GM21529 (cell line): ENCODE results near the gene PCDHA5.

Experiments used
- ATAC-seq: cut with Tn5 transposase; IDR thresholded peaks from one replicate; pipeline ENCODE4 v1.9.1; 2021; ENCODE audit not compliant: unreplicated experiment

The PCDHA5 gene

GRCh38 chr5:140857987-140858240 lies 36.5 kb downstream of the PCDHA5 start:
- ATAC-seq: no peak

- no peak for ATAC-seq
These were observed 41.3 kb downstream of the PCDHA5 start for GRCh38 chr5:140862441-140863295.

GRCh38 chr5:140868721-140869554 lies 47.5 kb downstream of the PCDHA5 start, which contains the start of gene PCDHA11:
Gene PCDHA11, plus strand, starts transcription at chr5:140868957. Its CDS starts 147 bp downstream, at chr5:140869104.
- no peak for ATAC-seq

- ATAC-seq: no peak
These were observed 48.1 kb downstream of the PCDHA5 start for GRCh38 chr5:140869555-140869886.

GRCh38 chr5:140870221-140871201 lies 49.1 kb downstream of the PCDHA5 start:
- ATAC-seq: no peak
